Chondrocyte (in vitro differentiated cells): ENCODE measurements around the gene TOMM5. TPM values are rescaled to one million over a fixed set of nuclear protein-coding genes. Genes with fewer than 3 reads are reported as not detected.

Source experiments
- DNase-seq: peaks from one replicate; pipeline ENCODE4 v3.0.0; 2021; ENCODE audit warnings: mixed read lengths, low spot score
- H3K27ac Mint-ChIP-seq: one replicate; pipeline ENCODE4 v1.8.0; 2021; ENCODE audit warnings: mild to moderate bottlenecking, moderate library complexity, mixed read lengths; ENCODE audit not compliant: unreplicated experiment
- H3K27me3 Mint-ChIP-seq: 2 replicates; pipeline ENCODE4 v1.8.0; 2021; ENCODE audit warnings: low read depth, mixed read lengths
- H3K36me3 Mint-ChIP-seq: 2 replicates; pipeline ENCODE4 v1.8.0; 2021; ENCODE audit warnings: low read depth, mixed read lengths
- H3K4me1 Mint-ChIP-seq: 2 replicates; pipeline ENCODE4 v1.8.0; 2021; ENCODE audit warnings: low read depth, mild to moderate bottlenecking, mixed read lengths
- H3K4me3 Mint-ChIP-seq: one replicate; pipeline ENCODE4 v1.8.0; 2021; ENCODE audit warnings: mild to moderate bottlenecking, moderate library complexity, mixed read lengths; ENCODE audit not compliant: unreplicated experiment
- H3K9me3 Mint-ChIP-seq: 2 replicates; pipeline ENCODE4 v1.8.0; 2021; ENCODE audit warnings: low read depth, mixed read lengths
- CTCF ChIP-seq: fragments of 200-600 bp; sonication (generic); IDR thresholded peaks from 2 replicates; pipeline ENCODE4 v1.5.0; 2021; ENCODE audit warnings: antibody characterized with exemption, mild to moderate bottlenecking, moderate library complexity
- total RNA-seq: library from RNA; stranded (reverse); gene quantifications from 3 replicates; pipeline ENCODE4 v1.2.1, GENCODE V29; 2021

Gene TOMM5
- total RNA-seq, 1 donor from 2014 or later = 83.0 TPM

GRCh38 chr9:37582548-37583157 lies 9.7 kb downstream of the TOMM5 start:
- TF ChIP-seq CTCF = peak; percentile 84
- Mint-ChIP-seq H3K27ac (peak overlapping the region; percentile 76), H3K4me1 (peaks cover 3% of the 10 kb centered on the region), H3K4me3 (no peak overlapping the region), H3K27me3 (no peaks in the 10 kb centered on the region), H3K36me3 (peaks cover 11% of the 10 kb centered on the region), H3K9me3 (no peaks in the 10 kb centered on the region)
- DNase-seq = no peak

- peak; percentile 92 for DNase-seq
- Mint-ChIP-seq H3K4me3 (peak within 1 kb of the TSS; percentile 83), H3K4me1 (peaks cover 37% of the 10 kb centered on the region), H3K36me3 (no peaks in the 10 kb centered on the region), H3K27me3 (no peaks in the 10 kb centered on the region), H3K9me3 (no peaks in the 10 kb centered on the region), H3K27ac (peak within 1 kb of the TSS; percentile 95)
- peak; percentile 17 for TF ChIP-seq CTCF
Measured at GRCh38 chr9:37575921-37576721, 16.3 kb downstream of the TOMM5 start, which contains the start of gene FBXO10. TSS of gene FBXO10 (minus strand) at chr9:37576380. CDS start at chr9:37541768, 34,612 bp downstream.

GRCh38 chr9:37575511-37575914 lies 16.9 kb downstream of the TOMM5 start:
- Mint-ChIP-seq H3K4me1 (peaks cover 37% of the 10 kb centered on the region), H3K36me3 (no peaks in the 10 kb centered on the region), H3K4me3 (peak overlapping the region; percentile 83), H3K27me3 (no peaks in the 10 kb centered on the region), H3K9me3 (no peaks in the 10 kb centered on the region), H3K27ac (peak overlapping the region; percentile 88)
- no peak for TF ChIP-seq CTCF
- no peak for DNase-seq

- no peak for TF ChIP-seq CTCF
- DNase-seq = no peak
- H3K27me3 Mint-ChIP-seq = no peaks in the 10 kb centered on the region
- H3K36me3 Mint-ChIP-seq = no peaks in the 10 kb centered on the region
- peaks cover 37% of the 10 kb centered on the region for H3K4me1 Mint-ChIP-seq
- peak overlapping the region; percentile 83 for H3K4me3 Mint-ChIP-seq
- peak overlapping the region; percentile 88 for H3K27ac Mint-ChIP-seq
- no peaks in the 10 kb centered on the region for H3K9me3 Mint-ChIP-seq
Measured at GRCh38 chr9:37575001-37575400, 17.4 kb downstream of the TOMM5 start.

GRCh38 chr9:37574241-37574721 lies 18.1 kb downstream of the TOMM5 start:
- Mint-ChIP-seq H3K27ac (peak overlapping the region; percentile 88), H3K4me3 (peak overlapping the region; percentile 7), H3K4me1 (peaks cover 37% of the 10 kb centered on the region), H3K9me3 (no peaks in the 10 kb centered on the region), H3K36me3 (no peaks in the 10 kb centered on the region), H3K27me3 (no peaks in the 10 kb centered on the region)
- DNase-seq = no peak
- no peak for TF ChIP-seq CTCF
